Uterus (tissue), 4 donors: ENCODE data around the gene NXPH1. TPM values are rescaled to one million over a fixed set of nuclear protein-coding genes. Genes with fewer than 3 reads are reported as not detected.
A peak's percentile ranks its signal among the peaks of the same experiment; 100 is the strongest.

ENCODE experiments used
- DNase-seq, 2 donors: peaks; one replicate each; pipeline ENCODE4 v3.0.0-alpha.2; 2019 to 2020
- H3K27ac ChIP-seq, 2 donors: fragments of 200-600 bp; sonication (generic); 1 replicate in 1 of 2; 2 replicates in 1 of 2; pipeline ENCODE4 v1.5.1; 2016 to 2018
- H3K27me3 ChIP-seq, 2 donors: fragments of 200-600 bp; sonication (generic); one replicate each; pipeline ENCODE4 v1.5.1; 2018 to 2019; ENCODE audit warnings: control low read depth in 1 of 2
- H3K36me3 ChIP-seq, 2 donors: fragments of 200-600 bp; sonication (generic); one replicate each; pipeline ENCODE4 v1.5.1; 2019; ENCODE audit warnings: control low read depth in 1 of 2
- H3K4me1 ChIP-seq, 2 donors: fragments of 200-600 bp; sonication (generic); one replicate each; pipeline ENCODE4 v1.5.1; 2018 to 2019; ENCODE audit warnings: control low read depth in 1 of 2
- H3K4me3 ChIP-seq, 2 donors: fragments of 200-600 bp; sonication (generic); 1 replicate in 1 of 2; 2 replicates in 1 of 2; pipeline ENCODE4 v1.5.1; 2018 to 2019; ENCODE audit warnings: mild to moderate bottlenecking in 1 of 2
- H3K9me3 ChIP-seq, 2 donors: fragments of 200-600 bp; sonication (generic); one replicate each; pipeline ENCODE4 v1.5.1; 2019; ENCODE audit warnings: control low read depth in 1 of 2
- POLR2A ChIP-seq, 2 donors: fragments of 450-650 bp; IDR thresholded peaks; one replicate each; pipeline ENCODE4 v1.6.1; 2016; ENCODE audit warnings: antibody characterized with exemption in 2 of 2, mild to moderate bottlenecking in 1 of 2, moderate library complexity in 1 of 2
- intact Hi-C: fragments of 100-400 bp; cut with DNase I; formaldehyde crosslinking; loops from one replicate; pipeline ENCODE4 v1.15.1; 2023; ENCODE audit warnings: low total_unique reads
- total RNA-seq, 4 donors: library from RNA; depleted of rRNA in 3 of 4; stranded (reverse); fragments of >200 nt in 3 of 4; gene quantifications; one replicate each; pipeline versions ENCODE4 v1.1.0 to v1.2.4, GENCODE V29; 2014 to 2023
- TF ChIP-seq, protein P1 (sequence below), 4 experiments: fragments of 200-600 bp in 2 of 4; fragments of 450-650 bp in 2 of 4; sonication (generic) in 2 of 4; IDR thresholded peaks; one replicate each; pipeline ENCODE4 v1.5.1; 2016 to 2019; ENCODE audit warnings: antibody characterized with exemption in 4 of 4, mild to moderate bottlenecking in 2 of 4, moderate library complexity in 1 of 4
- donor health status: DM: yes; HTN: yes; CAD: no.

The NXPH1 gene
- total RNA-seq, 4 donors from 2014 or later, result 0.28 TPM; not detected in 3

DNA sequence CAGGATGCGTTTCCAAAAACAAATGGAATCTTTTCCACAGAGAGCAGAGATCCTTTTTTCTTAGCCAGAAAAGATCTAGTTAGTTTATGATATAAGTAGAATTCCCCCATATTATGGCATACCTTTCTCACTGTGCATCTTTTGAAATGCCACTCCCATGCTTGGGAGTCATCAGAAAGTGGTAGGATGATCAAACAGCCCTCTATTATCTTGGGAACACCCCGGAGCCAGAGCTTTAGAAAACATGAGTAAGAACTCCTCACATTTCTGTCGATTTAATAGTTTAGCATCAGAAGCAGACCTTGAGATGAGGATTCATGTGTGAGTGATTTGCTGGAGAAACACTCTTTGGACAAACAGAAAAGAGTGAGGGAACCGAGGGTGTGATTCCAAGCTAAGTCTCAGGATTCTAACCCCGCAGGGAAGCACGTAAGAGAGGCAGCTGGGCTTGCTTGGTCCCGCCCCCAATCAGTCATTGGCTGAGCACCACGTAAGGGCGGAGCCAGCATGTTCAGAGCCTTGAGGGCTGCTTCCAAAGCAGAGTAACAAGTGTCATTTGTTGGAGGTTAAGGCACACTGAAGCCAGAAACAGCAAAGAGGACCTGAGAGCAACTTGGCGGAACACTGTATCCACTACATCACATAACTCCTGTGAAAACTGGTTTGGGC lies 43.7 kb upstream of the NXPH1 start:
- Histone ChIP-seq H3K4me1 (no peaks in the 10 kb centered on the region), H3K27me3 (no peaks in the 10 kb centered on the region), H3K4me3 (peak overlapping the region in 1 of 2 donors; percentile 4), H3K27ac (no peak overlapping the region), H3K36me3 (no peaks in the 10 kb centered on the region), H3K9me3 (no peaks in the 10 kb centered on the region)
- peak in 1 of 2 donors; percentile 31 for DNase-seq
- intact Hi-C loops, result no loop called here
- TF ChIP-seq, protein P1, sequence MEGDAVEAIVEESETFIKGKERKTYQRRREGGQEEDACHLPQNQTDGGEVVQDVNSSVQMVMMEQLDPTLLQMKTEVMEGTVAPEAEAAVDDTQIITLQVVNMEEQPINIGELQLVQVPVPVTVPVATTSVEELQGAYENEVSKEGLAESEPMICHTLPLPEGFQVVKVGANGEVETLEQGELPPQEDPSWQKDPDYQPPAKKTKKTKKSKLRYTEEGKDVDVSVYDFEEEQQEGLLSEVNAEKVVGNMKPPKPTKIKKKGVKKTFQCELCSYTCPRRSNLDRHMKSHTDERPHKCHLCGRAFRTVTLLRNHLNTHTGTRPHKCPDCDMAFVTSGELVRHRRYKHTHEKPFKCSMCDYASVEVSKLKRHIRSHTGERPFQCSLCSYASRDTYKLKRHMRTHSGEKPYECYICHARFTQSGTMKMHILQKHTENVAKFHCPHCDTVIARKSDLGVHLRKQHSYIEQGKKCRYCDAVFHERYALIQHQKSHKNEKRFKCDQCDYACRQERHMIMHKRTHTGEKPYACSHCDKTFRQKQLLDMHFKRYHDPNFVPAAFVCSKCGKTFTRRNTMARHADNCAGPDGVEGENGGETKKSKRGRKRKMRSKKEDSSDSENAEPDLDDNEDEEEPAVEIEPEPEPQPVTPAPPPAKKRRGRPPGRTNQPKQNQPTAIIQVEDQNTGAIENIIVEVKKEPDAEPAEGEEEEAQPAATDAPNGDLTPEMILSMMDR (IDR thresholded peaks at IDR 0.05), result no peak
- TF ChIP-seq POLR2A (IDR thresholded peaks at IDR 0.05), result no peak

DNA sequence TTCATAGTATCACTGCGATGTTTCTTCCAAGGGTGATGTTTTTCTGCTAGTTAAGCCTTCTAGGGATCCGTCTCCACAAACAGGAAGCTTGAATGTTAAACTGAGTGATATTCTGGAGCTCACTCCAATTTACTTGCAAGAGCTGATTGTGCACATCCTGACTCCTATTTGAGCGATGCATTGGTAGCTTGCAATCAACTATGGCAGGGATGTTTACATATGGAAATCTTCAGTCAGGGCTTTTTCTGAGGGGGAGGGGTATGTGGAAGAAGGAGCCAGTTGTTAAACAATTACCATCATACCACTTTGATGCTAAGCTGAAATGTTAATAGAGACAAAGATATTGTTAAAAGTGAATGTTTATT lies 43.2 kb upstream of the NXPH1 start:
- H3K27me3 ChIP-seq, result no peaks in the 10 kb centered on the region
- intact Hi-C loops, result no loop called here

DNA sequence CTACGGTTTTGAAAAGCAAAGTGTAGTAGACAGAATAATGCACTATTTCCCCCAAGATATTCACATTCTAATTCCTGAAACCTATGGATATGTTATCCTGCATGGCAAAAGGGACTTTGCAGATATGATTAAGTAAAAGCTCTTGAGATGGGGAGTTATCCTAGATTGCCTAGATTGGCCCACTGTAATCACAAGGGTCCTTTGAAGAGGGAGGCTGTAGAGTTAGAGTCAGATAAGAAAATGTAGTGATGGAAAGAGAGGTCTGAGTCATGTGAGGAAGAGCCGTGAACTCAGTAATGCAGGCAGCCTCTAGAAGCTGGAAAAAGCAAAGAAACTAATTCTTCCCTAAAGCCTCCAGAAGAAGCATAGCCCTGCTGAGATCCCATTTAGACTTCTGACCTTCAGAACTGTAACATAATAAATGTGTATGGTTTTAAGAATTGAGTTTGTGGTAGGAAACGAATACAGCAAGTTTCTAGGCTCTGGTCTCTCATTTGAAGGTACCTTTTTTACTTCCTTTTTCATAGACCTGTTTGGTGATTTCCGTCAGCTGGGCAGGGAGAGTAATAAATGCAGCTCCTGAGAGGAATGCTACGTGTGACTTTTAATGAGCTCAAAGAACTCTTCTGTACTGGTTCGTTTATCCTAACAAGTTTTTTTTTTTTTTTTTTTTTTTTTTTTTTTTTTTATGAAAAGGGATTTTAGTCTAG lies 41.9 kb upstream of the NXPH1 start:
- H3K4me1 ChIP-seq, result no peaks in the 10 kb centered on the region
- no peak overlapping the region for H3K4me3 ChIP-seq
- no peak for DNase-seq
- intact Hi-C loops, result no loop called here
- H3K27ac ChIP-seq, result no peak overlapping the region
- H3K9me3 ChIP-seq, result no peaks in the 10 kb centered on the region
- TF ChIP-seq, protein P1 (IDR thresholded peaks at IDR 0.05), result no peak
- no peak for TF ChIP-seq POLR2A (IDR thresholded peaks at IDR 0.05)
- no peaks in the 10 kb centered on the region for H3K27me3 ChIP-seq
- H3K36me3 ChIP-seq, result no peaks in the 10 kb centered on the region

More for the DNA sequence above, 43.2 kb upstream of the NXPH1 start:
- no peaks in the 10 kb centered on the region for H3K4me1 ChIP-seq
- no peak overlapping the region for H3K27ac ChIP-seq
- no peak for DNase-seq
- H3K36me3 ChIP-seq, result no peaks in the 10 kb centered on the region
- H3K4me3 ChIP-seq, result peak overlapping the region in 1 of 2 donors; percentile 4
- no peaks in the 10 kb centered on the region for H3K9me3 ChIP-seq
- TF ChIP-seq POLR2A (IDR thresholded peaks at IDR 0.05), result no peak
- TF ChIP-seq, protein P1 (IDR thresholded peaks at IDR 0.05), result no peak

DNA sequence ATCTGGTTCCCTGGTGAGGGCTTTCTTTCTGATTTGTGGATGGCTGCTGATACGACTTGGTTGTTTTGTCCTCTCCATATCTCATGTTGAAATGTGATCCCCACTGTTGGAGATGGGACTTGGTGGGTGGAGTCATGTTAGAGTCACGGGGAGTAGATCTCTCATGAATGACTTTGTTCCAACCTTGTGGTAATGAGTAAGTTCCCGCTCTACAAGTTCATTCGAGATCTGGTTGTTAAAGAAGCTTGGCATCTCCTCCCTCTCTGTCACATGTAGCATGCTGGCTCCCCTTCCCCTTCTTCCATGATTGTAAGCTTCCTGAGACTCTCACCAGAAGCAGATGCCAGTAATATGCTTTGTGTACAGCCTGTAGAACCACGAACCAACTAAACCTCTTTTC lies 37.1 kb upstream of the NXPH1 start:
- no peak overlapping the region for H3K4me3 ChIP-seq
- H3K9me3 ChIP-seq, result no peaks in the 10 kb centered on the region
- intact Hi-C loops, result no loop called here
- H3K27me3 ChIP-seq, result no peaks in the 10 kb centered on the region
- TF ChIP-seq, protein P1 (IDR thresholded peaks at IDR 0.05), result no peak
- TF ChIP-seq POLR2A (IDR thresholded peaks at IDR 0.05), result no peak
- H3K4me1 ChIP-seq, result no peaks in the 10 kb centered on the region
- H3K27ac ChIP-seq, result no peak overlapping the region
- DNase-seq, result no peak
- H3K36me3 ChIP-seq, result no peaks in the 10 kb centered on the region

DNA sequence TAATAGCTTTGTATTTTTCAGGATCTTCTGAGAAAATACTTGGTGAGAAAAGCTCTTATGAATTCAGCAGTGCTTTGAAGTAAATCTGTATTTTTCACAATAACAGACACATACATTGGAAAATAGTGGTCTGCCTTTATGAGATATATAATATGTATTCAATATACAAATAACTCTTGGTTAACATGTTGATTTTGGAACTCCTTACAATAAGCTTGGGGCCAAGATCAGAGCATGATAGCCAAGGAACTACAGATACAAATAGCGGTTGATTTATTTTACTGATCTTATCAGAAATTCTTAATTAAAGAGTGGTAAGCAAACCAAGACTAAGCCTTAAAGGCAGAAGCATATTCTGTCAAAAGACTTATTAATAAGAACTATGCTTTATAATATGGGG lies 24.5 kb upstream of the NXPH1 start:
- Histone ChIP-seq H3K27me3 (no peaks in the 10 kb centered on the region), H3K27ac (no peak overlapping the region), H3K4me3 (no peak overlapping the region), H3K4me1 (no peaks in the 10 kb centered on the region), H3K9me3 (no peaks in the 10 kb centered on the region), H3K36me3 (no peaks in the 10 kb centered on the region)
- TF ChIP-seq, protein P1 (IDR thresholded peaks at IDR 0.05), result no peak
- TF ChIP-seq POLR2A (IDR thresholded peaks at IDR 0.05), result no peak
- no peak for DNase-seq
- intact Hi-C loops, result no loop called here
